K562 (cell line): ENCODE measurements around the gene TLE4. TPM values are rescaled to one million over a fixed set of nuclear protein-coding genes. Genes with fewer than 3 reads are reported as not detected.
"Not testable (repeated sequence)": the region's sequence is repeated elsewhere in the genome, so short reads cannot be mapped to it uniquely, and the experiment has no call there.

Source experiments
- ATAC-seq: fragments of 200-7000 bp; cut with Tn5 transposase; 3 replicates; pipeline ENCODE4 v1.9.1; 2020; ENCODE audit warnings: moderate library complexity
- BruUV-seq: library from RNA; stranded (reverse); fragments of 400-500 nt; replicated peaks from 2 replicates; lab custom pipeline; 2021; lab: Mats Ljungman, UMichigan
- CTCF ChIA-PET: fragments of 300-600 bp; formaldehyde crosslinking; extraction: SDS; loops from one replicate; lab custom pipeline; 2021; ENCODE audit warnings: low intra/inter-chr PET ratio; lab: Yijun Ruan, JAX
- POLR2A ChIA-PET: fragments of 300-600, 350-650 bp; sonication (Branson Sonifier 250); formaldehyde crosslinking; extraction: SDS; loops from one replicate; lab custom pipeline; 2021; ENCODE audit warnings: antibody characterized with exemption, inconsistent platforms; lab: Yijun Ruan, JAX
- DNase-seq, 4 experiments: peaks; one replicate each; pipeline versions ENCODE4 v3.0.0 to v3.0.0-alpha.2; 2011 to 2018; ENCODE audit warnings: low spot score in 3 of 4, mixed read lengths in 3 of 4; ENCODE audit errors: extremely low read depth in 1 of 4
- FAIRE-seq: peaks from 2 replicates; lab custom pipeline; 2011; peaks lifted over from hg19 to GRCh38; lab: Jason Lieb, UNC
- H2AFZ ChIP-seq: 2 replicates; pipeline ENCODE4 v1.6.0; 2011; ENCODE audit warnings: low read depth, low read length, control low read depth, inconsistent platforms
- H3K27ac ChIP-seq: fragments of 200-600 bp; 3 replicates; pipeline ENCODE4 v1.8.0; 2011; ENCODE audit warnings: low read depth, mild to moderate bottlenecking, control low read depth, inconsistent platforms, low read length, moderate library complexity, mixed read lengths; ENCODE audit errors: extremely low read depth
- H3K27me3 ChIP-seq, 2 experiments: fragments of 300-600 bp in 1 of 2; 2 replicates in 1 of 2; 3 replicates in 1 of 2; pipeline versions ENCODE4 v1.6.0 to v1.8.0; 2011; ENCODE audit warnings: inconsistent platforms in 2 of 2, low read length in 2 of 2, mild to moderate bottlenecking in 1 of 2, mixed read lengths in 1 of 2, moderate library complexity in 1 of 2; ENCODE audit not compliant: control insufficient read depth in 2 of 2, insufficient read depth in 2 of 2
- H3K36me3 ChIP-seq: fragments of 300-600 bp; 3 replicates; pipeline ENCODE4 v1.8.0; 2011; ENCODE audit warnings: mild to moderate bottlenecking, low read length, inconsistent platforms; ENCODE audit not compliant: control insufficient read depth, insufficient read depth
- H3K4me1 ChIP-seq, 2 experiments: fragments of 200-600 bp in 1 of 2; replicated peaks in 1 of 2; 2 replicates in 1 of 2; 3 replicates in 1 of 2; pipeline versions ENCODE4 v1.5.1 to v1.8.0; 2011; ENCODE audit warnings: inconsistent platforms in 2 of 2, low read length in 2 of 2, mild to moderate bottlenecking in 1 of 2, mixed read lengths in 1 of 2, moderate library complexity in 1 of 2; ENCODE audit not compliant: control insufficient read depth in 2 of 2, insufficient read depth in 2 of 2
- H3K4me2 ChIP-seq: 2 replicates; pipeline ENCODE4 v1.6.1; 2011; ENCODE audit warnings: low read length, control low read depth, inconsistent platforms, mixed read lengths; ENCODE audit not compliant: insufficient read depth
- H3K4me3 ChIP-seq: fragments of 200-600 bp; sonication (generic), shearing (Covaris generic); 2 replicates; pipeline ENCODE4 v1.5.1; 2016; ENCODE audit warnings: control low read depth, inconsistent platforms
- H3K79me2 ChIP-seq: fragments of 200-600 bp; 3 replicates; pipeline ENCODE4 v1.8.0; 2011; ENCODE audit warnings: low read length, inconsistent platforms; ENCODE audit not compliant: control insufficient read depth, insufficient read depth
- H3K9ac ChIP-seq, 2 experiments: 2 replicates each; pipeline versions ENCODE4 v1.6.0 to v1.6.1; 2011; ENCODE audit warnings: low read depth in 2 of 2, low read length in 2 of 2, control low read depth in 1 of 2, inconsistent platforms in 1 of 2, mild to moderate bottlenecking in 1 of 2, mixed read lengths in 1 of 2; ENCODE audit not compliant: insufficient read depth in 1 of 2
- H3K9me1 ChIP-seq: one replicate; pipeline ENCODE4 v1.6.0; 2011; ENCODE audit warnings: inconsistent platforms, mild to moderate bottlenecking, low read length, moderate library complexity; ENCODE audit not compliant: control insufficient read depth, insufficient read depth
- H3K9me3 ChIP-seq: replicated peaks from 2 replicates; pipeline ENCODE4 v1.5.1; 2011; ENCODE audit warnings: low read depth, low read length, inconsistent platforms; ENCODE audit not compliant: control insufficient read depth, insufficient read depth
- H4K20me1 ChIP-seq: replicated peaks from 2 replicates; pipeline ENCODE4 v1.6.1; 2011; ENCODE audit warnings: low read length, inconsistent platforms, mixed read lengths; ENCODE audit not compliant: control insufficient read depth, insufficient read depth
- CAMTA2 ChIP-seq: fragments of 250-450 bp; sonication (Bioruptor Pico); conservative IDR thresholded peaks from 2 replicates; pipeline ENCODE4 v1.5.1; 2022
- GATA2 ChIP-seq: sonication (generic); formaldehyde crosslinking; IDR thresholded peaks from 2 replicates; pipeline ENCODE4 v1.4.0; 2020; ENCODE audit warnings: mild to moderate bottlenecking, missing genetic modification reagents
- PCBP1 ChIP-seq: fragments of 200-400 bp; formaldehyde crosslinking; IDR thresholded peaks from 2 replicates; pipeline ENCODE4 v1.6.1; 2018; ENCODE audit warnings: mild to moderate bottlenecking, low read depth, low read length; ENCODE audit not compliant: poor library complexity, severe bottlenecking
- ZBTB12 ChIP-seq: fragments of 250-450 bp; sonication (Bioruptor Pico); IDR thresholded peaks from 2 replicates; pipeline ENCODE4 v1.4.0; 2020
- ZNF146 ChIP-seq: IDR thresholded peaks from one replicate; pipeline ENCODE4 v1.6.1; 2018; ENCODE audit warnings: missing compliant biosample characterization; ENCODE audit not compliant: unreplicated experiment
- ZNF583 ChIP-seq: fragments of 250-450 bp; sonication (Bioruptor Pico); IDR thresholded peaks from 2 replicates; pipeline ENCODE4 v1.4.0; 2020
- WGBS: fragments of 100-300 bp; shearing (Covaris generic); methylation state at CpG from one replicate; pipeline ENCODE4 v1.1.6; 2016; ENCODE audit warnings: low coverage, mixed read lengths; ENCODE audit not compliant: insufficient coverage; ENCODE audit errors: missing lambda C conversion rate; 5-methylcytosine and 5-hydroxymethylcytosine counted together
- in situ Hi-C: fragments of 300-500 bp; cut with MboI; formaldehyde crosslinking; loops from 4 replicates; pipeline ENCODE4 v1.15.0; 2018; ENCODE audit warnings: inconsistent platforms, mixed read lengths
- intact Hi-C: fragments of 100-400 bp; cut with micrococcal nuclease; formaldehyde crosslinking; loops from 2 replicates; pipeline ENCODE4 v1.14.2; 2022
- polyA plus RNA-seq, 8 experiments: library from polyadenylated mRNA; depleted of rRNA in 4 of 8; stranded (reverse) in 5 of 8; unstranded in 3 of 8; fragments of >200 nt; fragmentation: Nextera tagmentation in 2 of 8; fragmentation: Illumina TruSeq in 1 of 8; extraction: Ambion mirVana in 2 of 8; extraction: Trizol in 1 of 8; gene quantifications; 2 replicates each; pipeline versions ENCODE4 v1.2.1 to v1.2.3, GENCODE V29; 2011 to 2014; ENCODE audit warnings: inconsistent platforms in 1 of 8, missing spikeins in 1 of 8
- total RNA-seq, 7 experiments: library from RNA; depleted of rRNA in 6 of 7; stranded (reverse); fragments of >200 nt in 6 of 7; fragmentation: Illumina TruSeq in 2 of 7; extraction: Trizol in 2 of 7; gene quantifications; 2 replicates each; pipeline versions ENCODE4 v1.2.1 to v1.2.3, GENCODE V29; 2011 to 2021; ENCODE audit warnings: low replicate concordance in 1 of 7

The TLE4 gene
- total and polyA plus RNA-seq, 9 of the 15 experiments (the other 6 are each of a cell fraction or from before 2014, with no cell fraction given) = 1.1 to 8.8 (median 5.7) TPM

DNA sequence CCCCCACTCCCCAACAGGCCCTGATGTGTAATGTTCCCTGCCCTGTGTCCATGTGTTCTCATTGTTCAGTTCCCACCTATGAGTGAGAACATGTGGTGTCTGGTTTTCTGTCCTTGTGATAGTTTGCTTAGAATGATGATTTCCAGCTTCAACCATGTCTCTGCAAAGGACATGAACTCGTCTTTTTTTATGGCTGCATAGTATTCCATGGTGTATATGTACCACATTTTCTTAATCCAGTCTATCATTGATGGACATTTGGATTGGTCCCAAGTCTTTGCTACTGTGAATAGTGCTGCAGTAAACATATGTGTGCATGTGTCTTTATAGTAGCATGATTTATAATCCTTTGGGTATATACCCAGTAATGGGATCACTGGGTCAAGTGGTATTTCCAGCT lies 34.8 kb downstream of the TLE4 start:
- H3K4me2 ChIP-seq, H3K36me3 ChIP-seq, H4K20me1 ChIP-seq, ATAC-seq, H3K4me3 ChIP-seq, FAIRE-seq, H3K4me1 ChIP-seq, DNase-seq, H2AFZ ChIP-seq, H3K9me3 ChIP-seq, intact Hi-C loops, in situ Hi-C loops, H3K27me3 ChIP-seq, H3K79me2 ChIP-seq, H3K9ac ChIP-seq, H3K27ac ChIP-seq, BruUV-seq, POLR2A ChIA-PET, CTCF ChIA-PET, H3K9me1 ChIP-seq: not testable (repeated sequence)
- peak; percentile 24 for TF ChIP-seq ZNF146
- 14% methylated on average over 1 of the region's 1 CpG for WGBS

DNA sequence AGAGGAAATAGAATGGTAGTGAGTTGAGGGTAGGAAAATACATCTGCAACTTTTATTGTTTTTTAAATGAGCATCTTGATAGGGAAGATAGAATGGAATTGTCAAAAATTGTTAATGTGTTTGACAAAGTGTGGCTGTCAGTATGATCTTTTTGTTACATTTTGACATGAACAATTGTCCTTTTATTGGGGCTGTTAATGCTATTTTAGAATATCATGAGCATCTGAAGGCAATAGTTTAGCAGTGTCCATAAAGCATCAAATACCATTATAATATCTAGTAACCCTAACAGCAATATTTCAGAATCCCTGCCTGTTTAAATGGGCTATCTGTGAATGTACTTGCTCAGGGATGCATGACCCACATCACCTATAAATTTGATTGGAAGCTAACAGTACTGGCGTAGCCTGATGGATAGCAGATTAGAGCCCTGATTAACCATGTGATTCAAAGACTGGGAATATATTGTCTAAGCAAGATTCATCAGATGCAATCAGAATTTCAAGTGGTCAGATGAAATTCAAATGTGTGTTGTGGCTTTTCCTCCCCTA lies 37.8 kb downstream of the TLE4 start:
- BruUV-seq = no TSS peak
- no peaks in the 10 kb centered on the region for H3K27me3 ChIP-seq
- no peak for ATAC-seq

More for the DNA sequence above, 37.8 kb downstream of the TLE4 start:
- DNase-seq (no peak), FAIRE-seq (no peak)
- Histone ChIP-seq H3K4me2 (no peak overlapping the region), H3K9ac (no peak overlapping the region), H3K36me3 (no peaks in the 10 kb centered on the region), H4K20me1 (no peaks in the 10 kb centered on the region), H3K4me1 (no peaks in the 10 kb centered on the region; a peak in 1 of 5 replicates), H3K9me3 (no peaks in the 10 kb centered on the region), H3K27ac (no peak overlapping the region), H3K4me3 (no peak overlapping the region), H3K9me1 (no peaks in the 10 kb centered on the region), H2AFZ (no peak overlapping the region), H3K79me2 (no peaks in the 10 kb centered on the region)
- intact Hi-C loops = no loop called here
- 27% methylated on average over 1 of the region's 1 CpG for WGBS
- TF ChIP-seq CAMTA2 (CRISPR knock-in tag) (no peak), GATA2 (CRISPR knock-in tag) (no peak), PCBP1 (no peak), ZBTB12 (CRISPR knock-in tag) (no peak), ZNF583 (CRISPR knock-in tag) (no peak)
- CTCF ChIA-PET = no interaction called here
- POLR2A ChIA-PET = no interaction called here
- in situ Hi-C loops = no loop called here
